Memory B cell (primary cell): Measurements from ENCODE around the gene PRR5.
A peak's percentile ranks its signal among the peaks of the same experiment; 100 is the strongest.
"Not testable (repeated sequence)": the region's sequence is repeated elsewhere in the genome, so short reads cannot be mapped to it uniquely, and the experiment has no call there.

Experiments used
- ATAC-seq: fragments of 150-1000 bp; cut with Tn5 transposase; 2 replicates; pipeline ENCODE4 v1.10.0; 2021; ENCODE audit warnings: low read depth, mild to moderate bottlenecking, moderate library complexity
- DNase-seq, 2 donors: peaks; one replicate each; pipeline ENCODE4 v3.0.0; 2022; ENCODE audit warnings: low spot score in 2 of 2
- H3K27ac Mint-ChIP-seq: one replicate; pipeline ENCODE4 v1.8.0; 2022; ENCODE audit warnings: mild to moderate bottlenecking, moderate library complexity, mixed read lengths
- H3K27me3 Mint-ChIP-seq: one replicate; pipeline ENCODE4 v1.8.0; 2022; ENCODE audit warnings: mixed read lengths
- H3K36me3 Mint-ChIP-seq: one replicate; pipeline ENCODE4 v1.8.0; 2022; ENCODE audit warnings: mild to moderate bottlenecking, mixed read lengths
- H3K4me1 Mint-ChIP-seq: one replicate; pipeline ENCODE4 v1.8.0; 2022; ENCODE audit warnings: mixed read lengths
- H3K4me3 Mint-ChIP-seq: one replicate; pipeline ENCODE4 v1.8.0; 2022; ENCODE audit warnings: mild to moderate bottlenecking, moderate library complexity, mixed read lengths
- H3K9me3 Mint-ChIP-seq: one replicate; pipeline ENCODE4 v1.8.0; 2022; ENCODE audit warnings: mixed read lengths

The PRR5 gene

GRCh38 chr22:44701824-44702478 is at the start of gene PRR5:
PRR5 (plus strand) TSS chr22:44702204; CDS start chr22:44702475, 271 bp downstream.
- Mint-ChIP-seq H3K27ac (peak within 1 kb of the TSS; percentile 78), H3K4me1 (peaks cover 8% of the 10 kb centered on the region), H3K27me3 (no peaks in the 10 kb centered on the region), H3K9me3 (no peaks in the 10 kb centered on the region), H3K4me3 (peak within 1 kb of the TSS; percentile 72), H3K36me3 (peaks cover 6% of the 10 kb centered on the region)
- ATAC-seq (peak; percentile 88), DNase-seq (peak; percentile 69 to 79)

- DNase-seq, H3K27ac Mint-ChIP-seq, H3K4me3 Mint-ChIP-seq, H3K4me1 Mint-ChIP-seq, H3K27me3 Mint-ChIP-seq, H3K36me3 Mint-ChIP-seq, H3K9me3 Mint-ChIP-seq, ATAC-seq: not testable (repeated sequence)
These were observed 49.1 kb upstream of the PRR5 start for GRCh38 chr22:44652866-44653265.

- Mint-ChIP-seq H3K36me3 (no peaks in the 10 kb centered on the region), H3K27me3 (peaks cover 8% of the 10 kb centered on the region), H3K9me3 (peaks cover 3% of the 10 kb centered on the region), H3K4me1 (no peaks in the 10 kb centered on the region), H3K4me3 (no peak overlapping the region), H3K27ac (no peak overlapping the region)
- no peak for DNase-seq
- no peak for ATAC-seq
These were observed 43.6 kb upstream of the PRR5 start for GRCh38 chr22:44658311-44658953.

- H3K27ac Mint-ChIP-seq = no peak overlapping the region
- H3K36me3 Mint-ChIP-seq = no peaks in the 10 kb centered on the region
- no peak overlapping the region for H3K4me3 Mint-ChIP-seq
- H3K9me3 Mint-ChIP-seq = peaks cover 3% of the 10 kb centered on the region
- H3K27me3 Mint-ChIP-seq = peaks cover 8% of the 10 kb centered on the region
- peaks cover 2% of the 10 kb centered on the region for H3K4me1 Mint-ChIP-seq
- no peak for ATAC-seq
- DNase-seq = no peak
These were observed 42.9 kb upstream of the PRR5 start for GRCh38 chr22:44659140-44659539.

- peaks cover 3% of the 10 kb centered on the region for H3K9me3 Mint-ChIP-seq
- no peaks in the 10 kb centered on the region for H3K36me3 Mint-ChIP-seq
- no peak overlapping the region for H3K4me3 Mint-ChIP-seq
- DNase-seq (no peak), ATAC-seq (no peak)
- peaks cover 8% of the 10 kb centered on the region for H3K27me3 Mint-ChIP-seq
- H3K4me1 Mint-ChIP-seq = peaks cover 6% of the 10 kb centered on the region
- no peak overlapping the region for H3K27ac Mint-ChIP-seq
These were observed 41.8 kb upstream of the PRR5 start for GRCh38 chr22:44660051-44660830.

GRCh38 chr22:44661070-44661469 is 40.9 kb upstream of the PRR5 start:
- Mint-ChIP-seq H3K9me3 (peaks cover 3% of the 10 kb centered on the region), H3K27me3 (peaks cover 7% of the 10 kb centered on the region), H3K4me1 (peaks cover 8% of the 10 kb centered on the region), H3K27ac (no peak overlapping the region), H3K36me3 (no peaks in the 10 kb centered on the region), H3K4me3 (no peak overlapping the region)
- DNase-seq (no peak), ATAC-seq (no peak)

GRCh38 chr22:44661659-44662569 is 40.1 kb upstream of the PRR5 start:
- Mint-ChIP-seq H3K36me3 (no peaks in the 10 kb centered on the region), H3K4me1 (peaks cover 9% of the 10 kb centered on the region), H3K27ac (no peak overlapping the region), H3K27me3 (peaks cover 7% of the 10 kb centered on the region), H3K9me3 (peaks cover 2% of the 10 kb centered on the region), H3K4me3 (no peak overlapping the region)
- no peak for DNase-seq
- no peak for ATAC-seq

GRCh38 chr22:44663256-44663999 is 38.6 kb upstream of the PRR5 start:
- Mint-ChIP-seq H3K36me3 (no peaks in the 10 kb centered on the region), H3K27me3 (peaks cover 4% of the 10 kb centered on the region), H3K4me1 (peaks cover 10% of the 10 kb centered on the region), H3K9me3 (no peaks in the 10 kb centered on the region), H3K27ac (no peak overlapping the region), H3K4me3 (no peak overlapping the region)
- ATAC-seq = no peak
- DNase-seq = no peak

- DNase-seq (no peak), ATAC-seq (peak; percentile 46)
- Mint-ChIP-seq H3K36me3 (no peaks in the 10 kb centered on the region), H3K4me1 (peaks cover 13% of the 10 kb centered on the region), H3K27me3 (peaks cover 6% of the 10 kb centered on the region), H3K9me3 (no peaks in the 10 kb centered on the region), H3K4me3 (no peak overlapping the region), H3K27ac (no peak overlapping the region)
These were observed 37.9 kb upstream of the PRR5 start for GRCh38 chr22:44664149-44664548.

GRCh38 chr22:44665115-44665514 is 36.9 kb upstream of the PRR5 start:
- DNase-seq (no peak), ATAC-seq (no peak)
- H3K4me3 Mint-ChIP-seq = no peak overlapping the region
- H3K4me1 Mint-ChIP-seq = peaks cover 14% of the 10 kb centered on the region
- no peak overlapping the region for H3K27ac Mint-ChIP-seq
- H3K36me3 Mint-ChIP-seq = no peaks in the 10 kb centered on the region
- peaks cover 6% of the 10 kb centered on the region for H3K27me3 Mint-ChIP-seq
- no peaks in the 10 kb centered on the region for H3K9me3 Mint-ChIP-seq

GRCh38 chr22:44666207-44666585 is 35.8 kb upstream of the PRR5 start:
- ATAC-seq (no peak), DNase-seq (no peak)
- H3K27ac Mint-ChIP-seq = no peak overlapping the region
- H3K36me3 Mint-ChIP-seq = no peaks in the 10 kb centered on the region
- H3K27me3 Mint-ChIP-seq = peaks cover 4% of the 10 kb centered on the region
- no peaks in the 10 kb centered on the region for H3K9me3 Mint-ChIP-seq
- H3K4me1 Mint-ChIP-seq = peaks cover 14% of the 10 kb centered on the region
- H3K4me3 Mint-ChIP-seq = no peak overlapping the region

- no peaks in the 10 kb centered on the region for H3K9me3 Mint-ChIP-seq
- ATAC-seq (no peak), DNase-seq (no peak)
- H3K27ac Mint-ChIP-seq = no peak overlapping the region
- peaks cover 14% of the 10 kb centered on the region for H3K4me1 Mint-ChIP-seq
- H3K27me3 Mint-ChIP-seq = peaks cover 8% of the 10 kb centered on the region
- no peaks in the 10 kb centered on the region for H3K36me3 Mint-ChIP-seq
- H3K4me3 Mint-ChIP-seq = peak overlapping the region; percentile 76
These were observed 34.7 kb upstream of the PRR5 start for GRCh38 chr22:44667276-44667675.

GRCh38 chr22:44667829-44668189 is 34.2 kb upstream of the PRR5 start:
- ATAC-seq (peak; percentile 34), DNase-seq (no peak)
- H3K4me3 Mint-ChIP-seq = peak overlapping the region; percentile 76
- peaks cover 14% of the 10 kb centered on the region for H3K4me1 Mint-ChIP-seq
- peaks cover 10% of the 10 kb centered on the region for H3K27me3 Mint-ChIP-seq
- H3K36me3 Mint-ChIP-seq = no peaks in the 10 kb centered on the region
- no peak overlapping the region for H3K27ac Mint-ChIP-seq
- H3K9me3 Mint-ChIP-seq = no peaks in the 10 kb centered on the region
